Calu3 (cell line): ENCODE measurements around the gene PLA2G4A. TPM values are rescaled to one million over a fixed set of nuclear protein-coding genes. Genes with fewer than 3 reads are reported as not detected.

Source experiments
- BruUV-seq: library from RNA; stranded (reverse); fragments of 400-500 nt; replicated peaks from 2 replicates; lab custom pipeline; 2021; lab: Mats Ljungman, UMichigan
- CTCF ChIA-PET: fragments of 300-600 bp; sonication (Branson Sonifier 250); formaldehyde crosslinking; loops from one replicate; lab custom pipeline; 2022; ENCODE audit warnings: antibody characterized with exemption; lab: Charles Lee
- DNase-seq: peaks from one replicate; pipeline ENCODE4 v3.0.0; 2022
- H3K27ac Mint-ChIP-seq: one replicate; pipeline ENCODE4 v1.8.0; 2022; ENCODE audit warnings: mixed read lengths; ENCODE audit not compliant: unreplicated experiment
- H3K27me3 Mint-ChIP-seq: one replicate; pipeline ENCODE4 v1.8.0; 2022; ENCODE audit warnings: mixed read lengths; ENCODE audit not compliant: unreplicated experiment
- H3K36me3 Mint-ChIP-seq: one replicate; pipeline ENCODE4 v1.8.0; 2022; ENCODE audit warnings: mild to moderate bottlenecking, moderate library complexity, mixed read lengths; ENCODE audit not compliant: insufficient read depth, unreplicated experiment
- H3K4me1 Mint-ChIP-seq: one replicate; pipeline ENCODE4 v1.8.0; 2022; ENCODE audit warnings: mild to moderate bottlenecking, low read depth, mixed read lengths; ENCODE audit not compliant: unreplicated experiment
- H3K4me3 Mint-ChIP-seq: one replicate; pipeline ENCODE4 v1.8.0; 2022; ENCODE audit warnings: mild to moderate bottlenecking, low read depth, moderate library complexity, mixed read lengths; ENCODE audit not compliant: unreplicated experiment
- H3K9me3 Mint-ChIP-seq: one replicate; pipeline ENCODE4 v1.8.0; 2022; ENCODE audit warnings: low read depth, mixed read lengths; ENCODE audit not compliant: unreplicated experiment
- intact Hi-C: fragments of 100-400 bp; cut with micrococcal nuclease; formaldehyde crosslinking; loops from one replicate; pipeline ENCODE4 v1.10.0; 2022; ENCODE audit not compliant: unreplicated experiment
- total RNA-seq: library from RNA; stranded (reverse); gene quantifications from 2 replicates; pipeline ENCODE4 v1.2.3, GENCODE V29; 2022
- TF ChIP-seq, protein P1 (sequence below): fragments of 200-600 bp; IDR thresholded peaks from one replicate; pipeline ENCODE4 v1.8.0; 2022; ENCODE audit warnings: antibody characterized with exemption; ENCODE audit not compliant: unreplicated experiment

The PLA2G4A gene
- total RNA-seq, 1 experiment from 2014 or later: 36.0 TPM

DNA sequence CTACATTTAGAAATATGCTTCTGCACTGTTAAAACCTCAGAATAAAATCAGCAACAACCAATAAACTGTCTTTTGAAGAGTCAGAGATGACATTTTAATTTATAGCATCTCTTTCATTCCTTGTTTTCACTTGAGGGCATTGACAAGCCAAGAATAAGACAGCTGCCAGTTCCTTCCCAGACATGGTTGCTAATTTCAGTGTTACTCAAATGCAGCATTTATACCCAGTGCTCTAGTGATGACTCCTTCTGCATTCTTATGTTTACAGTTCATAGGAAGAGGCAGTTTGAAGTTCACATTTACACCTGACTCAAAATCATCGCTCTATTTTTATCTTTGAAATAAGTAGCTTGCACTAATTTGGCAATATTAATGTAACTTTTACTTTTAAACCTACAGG lies 44.9 kb downstream of the PLA2G4A start:
- peaks cover 27% of the 10 kb centered on the region for H3K4me1 Mint-ChIP-seq
- TF ChIP-seq, protein P1, sequence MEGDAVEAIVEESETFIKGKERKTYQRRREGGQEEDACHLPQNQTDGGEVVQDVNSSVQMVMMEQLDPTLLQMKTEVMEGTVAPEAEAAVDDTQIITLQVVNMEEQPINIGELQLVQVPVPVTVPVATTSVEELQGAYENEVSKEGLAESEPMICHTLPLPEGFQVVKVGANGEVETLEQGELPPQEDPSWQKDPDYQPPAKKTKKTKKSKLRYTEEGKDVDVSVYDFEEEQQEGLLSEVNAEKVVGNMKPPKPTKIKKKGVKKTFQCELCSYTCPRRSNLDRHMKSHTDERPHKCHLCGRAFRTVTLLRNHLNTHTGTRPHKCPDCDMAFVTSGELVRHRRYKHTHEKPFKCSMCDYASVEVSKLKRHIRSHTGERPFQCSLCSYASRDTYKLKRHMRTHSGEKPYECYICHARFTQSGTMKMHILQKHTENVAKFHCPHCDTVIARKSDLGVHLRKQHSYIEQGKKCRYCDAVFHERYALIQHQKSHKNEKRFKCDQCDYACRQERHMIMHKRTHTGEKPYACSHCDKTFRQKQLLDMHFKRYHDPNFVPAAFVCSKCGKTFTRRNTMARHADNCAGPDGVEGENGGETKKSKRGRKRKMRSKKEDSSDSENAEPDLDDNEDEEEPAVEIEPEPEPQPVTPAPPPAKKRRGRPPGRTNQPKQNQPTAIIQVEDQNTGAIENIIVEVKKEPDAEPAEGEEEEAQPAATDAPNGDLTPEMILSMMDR: no peak
- no peak overlapping the region for H3K27ac Mint-ChIP-seq
- intact Hi-C loops: no loop called here
- no peaks in the 10 kb centered on the region for H3K9me3 Mint-ChIP-seq
- no TSS peak for BruUV-seq
- no peak overlapping the region for H3K4me3 Mint-ChIP-seq
- DNase-seq: no peak
- CTCF ChIA-PET: interaction anchor here (1.2 kb wide), 1 partner anchor 32 kb away, joined by 4 read pairs; no protein-coding TSS in a partner anchor
- no peaks in the 10 kb centered on the region for H3K27me3 Mint-ChIP-seq
- no peaks in the 10 kb centered on the region for H3K36me3 Mint-ChIP-seq

DNA sequence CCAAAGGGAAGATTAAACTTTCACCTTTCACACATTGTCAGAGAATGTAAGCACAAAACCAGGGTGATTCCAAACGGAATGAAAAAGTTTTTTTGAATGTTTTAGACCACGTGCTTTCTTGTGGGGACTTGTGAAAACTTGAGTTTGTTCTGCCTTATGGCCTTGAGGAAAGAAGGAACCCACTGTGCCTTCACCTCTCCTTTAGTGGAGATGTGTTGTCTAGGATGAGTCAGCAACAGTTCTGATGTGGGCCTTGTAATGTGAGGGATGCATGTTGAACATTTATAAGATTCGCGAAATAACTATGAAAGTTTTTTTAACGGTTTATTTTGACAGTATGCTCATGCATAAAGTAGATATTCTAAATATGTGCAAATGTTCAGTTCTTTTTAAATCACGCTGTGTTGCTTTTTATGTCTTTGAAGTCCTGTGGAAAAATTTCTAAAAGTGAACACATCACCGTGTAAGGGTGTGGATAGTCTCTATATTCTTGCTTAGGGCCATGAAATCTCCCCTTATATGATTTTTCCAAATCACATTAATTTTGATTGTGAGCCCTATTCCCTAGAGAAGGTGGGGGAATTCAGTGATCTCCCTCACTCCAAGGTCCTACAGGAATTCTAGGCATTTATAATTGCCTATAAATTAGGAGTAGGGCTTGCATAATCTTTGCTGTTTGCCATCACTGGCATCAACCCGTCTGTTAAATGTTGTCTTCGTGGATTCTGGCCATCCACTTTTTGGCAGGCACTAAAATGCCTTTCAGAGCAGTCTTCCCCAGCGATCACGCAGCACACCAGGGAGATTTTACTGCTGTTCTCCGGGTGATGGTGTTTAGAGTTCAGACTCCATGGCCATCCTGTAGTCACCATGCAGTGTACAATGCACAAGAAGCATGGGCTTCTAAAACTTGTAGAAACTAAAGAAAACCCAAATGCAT lies 47.4 kb downstream of the PLA2G4A start:
- TF ChIP-seq, protein P1: no peak
- Mint-ChIP-seq H3K4me1 (peaks cover 17% of the 10 kb centered on the region), H3K9me3 (no peaks in the 10 kb centered on the region), H3K4me3 (no peak overlapping the region), H3K27me3 (no peaks in the 10 kb centered on the region), H3K36me3 (no peaks in the 10 kb centered on the region), H3K27ac (no peak overlapping the region)
- no peak for DNase-seq
- BruUV-seq: no TSS peak
- intact Hi-C loops: no loop called here
- CTCF ChIA-PET: no interaction called here

DNA sequence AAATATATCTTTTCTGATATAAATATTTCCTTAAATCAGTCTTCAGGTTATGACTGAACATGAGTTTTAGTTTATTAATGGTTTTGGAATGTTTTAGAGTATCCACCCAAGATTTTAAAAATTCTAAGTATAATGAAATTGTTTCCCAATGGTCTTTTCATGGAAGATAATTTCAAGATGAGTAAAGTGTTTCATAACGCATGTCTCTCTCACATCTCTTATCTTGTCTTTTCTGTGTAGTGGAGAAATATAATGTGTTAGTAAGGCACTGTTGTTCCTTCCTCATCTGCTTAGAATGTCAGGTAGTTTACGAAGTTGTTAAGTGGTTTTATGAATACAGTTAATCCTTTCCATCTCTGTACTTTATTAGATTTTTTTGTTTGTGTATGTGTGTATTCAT lies 49.6 kb downstream of the PLA2G4A start:
- Mint-ChIP-seq H3K36me3 (no peaks in the 10 kb centered on the region), H3K9me3 (no peaks in the 10 kb centered on the region), H3K27me3 (no peaks in the 10 kb centered on the region), H3K4me1 (peaks cover 10% of the 10 kb centered on the region), H3K4me3 (no peak overlapping the region), H3K27ac (no peak overlapping the region)
- DNase-seq: no peak
- CTCF ChIA-PET: no interaction called here
- TF ChIP-seq, protein P1: no peak
- intact Hi-C loops: no loop called here
- no TSS peak for BruUV-seq

DNA sequence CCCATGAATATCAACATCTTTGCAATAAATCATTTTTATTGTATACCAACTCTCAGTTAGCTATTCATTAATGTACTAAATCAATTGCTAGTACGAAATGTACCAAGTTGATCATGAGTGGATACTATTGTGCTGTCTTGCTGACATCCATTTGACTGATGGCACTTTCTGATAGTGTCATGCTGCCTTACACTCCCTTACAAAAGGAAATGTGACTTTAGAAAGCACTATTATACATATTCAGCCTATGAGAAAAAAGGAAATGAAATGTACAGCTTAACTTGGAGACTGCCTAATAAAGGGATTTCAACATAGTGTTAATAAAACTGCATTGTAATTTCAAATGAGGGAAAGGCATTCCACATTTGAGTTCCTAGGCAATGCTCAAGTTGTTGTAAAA lies 52.2 kb downstream of the PLA2G4A start:
- no TSS peak for BruUV-seq
- CTCF ChIA-PET: no interaction called here
- no peaks in the 10 kb centered on the region for H3K9me3 Mint-ChIP-seq
- no peaks in the 10 kb centered on the region for H3K27me3 Mint-ChIP-seq
- H3K4me3 Mint-ChIP-seq: no peak overlapping the region
- H3K27ac Mint-ChIP-seq: no peak overlapping the region
- DNase-seq: no peak
- H3K4me1 Mint-ChIP-seq: peaks cover 10% of the 10 kb centered on the region
- intact Hi-C loops: no loop called here
- TF ChIP-seq, protein P1: no peak
- H3K36me3 Mint-ChIP-seq: no peaks in the 10 kb centered on the region
